H1 (cell line): Measurements from ENCODE around the gene BCL2. TPM values are rescaled to one million over a fixed set of nuclear protein-coding genes. Genes with fewer than 3 reads are reported as not detected.

ENCODE experiments used
- CTCF ChIA-PET: fragments of 300-600 bp; sonication (Branson Sonifier 250); formaldehyde crosslinking; loops from one replicate; lab custom pipeline; 2021; ENCODE audit not compliant: partially characterized antibody; lab: Charles Lee
- POLR2A ChIA-PET: fragments of 300-600 bp; sonication (Branson Sonifier 250); formaldehyde crosslinking; loops from one replicate; lab custom pipeline; 2021; ENCODE audit warnings: inconsistent platforms; ENCODE audit not compliant: partially characterized antibody; lab: Charles Lee
- DNase-seq, 2 experiments: peaks; one replicate each; pipeline versions ENCODE4 v3.0.0 to v3.0.0-alpha.2; 2010 to 2022; ENCODE audit warnings: low spot score in 2 of 2, low read depth in 1 of 2, mixed read lengths in 1 of 2
- FAIRE-seq: peaks from 2 replicates; lab custom pipeline; 2011; peaks lifted over from hg19 to GRCh38; lab: Jason Lieb, UNC
- H2AFZ ChIP-seq: 2 replicates; pipeline ENCODE4 v1.8.1; 2012; ENCODE audit warnings: low read length, inconsistent platforms
- H2AK5ac ChIP-seq: 2 replicates; pipeline ENCODE4 v1.6.1; 2013; ENCODE audit warnings: low read depth, low read length
- H2BK120ac ChIP-seq: replicated peaks from 2 replicates; pipeline ENCODE3; 2013; ENCODE audit warnings: low read depth, low read length, inconsistent platforms
- H2BK12ac ChIP-seq: 2 replicates; pipeline ENCODE4 v1.6.1; 2013; ENCODE audit warnings: low read depth, low read length
- H2BK15ac ChIP-seq: 2 replicates; pipeline ENCODE4 v1.6.1; 2013; ENCODE audit warnings: low read length
- H2BK20ac ChIP-seq: 2 replicates; pipeline ENCODE4 v1.6.1; 2013; ENCODE audit warnings: low read length
- H2BK5ac ChIP-seq: 2 replicates; pipeline ENCODE4 v1.6.1; 2013; ENCODE audit warnings: low read depth, low read length
- H3K14ac ChIP-seq: 2 replicates; pipeline ENCODE4 v1.6.1; 2013; ENCODE audit warnings: inconsistent platforms; ENCODE audit not compliant: insufficient read length
- H3K18ac ChIP-seq: 2 replicates; pipeline ENCODE4 v1.6.1; 2013; ENCODE audit warnings: low read length; ENCODE audit errors: extremely low read depth
- H3K23ac ChIP-seq: 2 replicates; pipeline ENCODE4 v1.6.1; 2013; ENCODE audit warnings: inconsistent platforms; ENCODE audit not compliant: insufficient read length
- H3K23me2 ChIP-seq: 2 replicates; pipeline ENCODE4 v1.6.1; 2013; ENCODE audit warnings: low read depth, low read length
- H3K27ac ChIP-seq: 2 replicates; pipeline ENCODE4 v1.6.1; 2011; ENCODE audit warnings: low read depth, low read length, inconsistent platforms
- H3K27me3 ChIP-seq, 4 experiments: replicated peaks in 1 of 4; 1 replicate in 1 of 4; 2 replicates in 3 of 4; pipeline versions ENCODE4 v1.6.1 to v1.8.1; 2011 to 2013; ENCODE audit warnings: low read length in 3 of 4, mild to moderate bottlenecking in 3 of 4, inconsistent platforms in 2 of 4, mixed read lengths in 2 of 4, moderate library complexity in 1 of 4; ENCODE audit not compliant: control insufficient read depth in 3 of 4, insufficient read depth in 3 of 4; ENCODE audit errors: extremely low read depth in 1 of 4
- H3K36me3 ChIP-seq, 4 experiments: 2 replicates each; pipeline versions ENCODE4 v1.6.1 to v1.8.1; 2011 to 2013; ENCODE audit warnings: mild to moderate bottlenecking in 4 of 4, low read length in 3 of 4, moderate library complexity in 2 of 4, control low read depth in 1 of 4, inconsistent platforms in 1 of 4; ENCODE audit not compliant: insufficient read depth in 4 of 4, control insufficient read depth in 2 of 4
- H3K4ac ChIP-seq: replicated peaks from 2 replicates; pipeline ENCODE3; 2013; ENCODE audit warnings: low read length, low read depth, mixed read lengths, inconsistent platforms; ENCODE audit not compliant: insufficient read length
- H3K4me1 ChIP-seq, 4 experiments: replicated peaks in 1 of 4; 1 replicate in 1 of 4; 2 replicates in 3 of 4; pipeline versions ENCODE4 v1.6.1 to v1.8.1; 2011 to 2013; ENCODE audit warnings: low read length in 3 of 4, inconsistent platforms in 2 of 4, mixed read lengths in 1 of 4; ENCODE audit not compliant: insufficient read depth in 4 of 4, control insufficient read depth in 3 of 4
- H3K4me2 ChIP-seq, 2 experiments: 2 replicates each; pipeline versions ENCODE4 v1.6.1 to v1.8.1; 2011 to 2013; ENCODE audit warnings: low read depth in 2 of 2, low read length in 2 of 2, control low read depth in 1 of 2, inconsistent platforms in 1 of 2, mild to moderate bottlenecking in 1 of 2; ENCODE audit not compliant: insufficient read depth in 1 of 2
- H3K4me3 ChIP-seq, 4 experiments: fragments of 200-600, 300-600 bp in 1 of 4; sonication (generic), shearing (Covaris generic), sonication (Bioruptor Twin) in 1 of 4; 2 replicates each; pipeline versions ENCODE4 v1.5.1 to v1.8.1; 2011 to 2016; ENCODE audit warnings: low read length in 4 of 4, low read depth in 3 of 4, control low read depth in 2 of 4, inconsistent platforms in 2 of 4, mild to moderate bottlenecking in 2 of 4, mixed read lengths in 1 of 4, moderate library complexity in 1 of 4; ENCODE audit not compliant: insufficient read depth in 2 of 4; ENCODE audit errors: extremely low read depth in 1 of 4
- H3K56ac ChIP-seq: replicated peaks from 2 replicates; pipeline ENCODE3; 2013; ENCODE audit warnings: low read depth, mild to moderate bottlenecking, mixed read lengths, low read length, inconsistent platforms; ENCODE audit not compliant: insufficient read length
- H3K79me1 ChIP-seq: 2 replicates; pipeline ENCODE4 v1.6.1; 2013; ENCODE audit warnings: low read depth, low read length, control low read depth
- H3K79me2 ChIP-seq, 2 experiments: 2 replicates each; pipeline versions ENCODE4 v1.6.1 to v1.8.1; 2012 to 2013; ENCODE audit warnings: low read length in 2 of 2, mild to moderate bottlenecking in 2 of 2, inconsistent platforms in 1 of 2; ENCODE audit not compliant: insufficient read depth in 2 of 2, control insufficient read depth in 1 of 2
- H3K9ac ChIP-seq, 4 experiments: replicated peaks in 1 of 4; 1 replicate in 1 of 4; 2 replicates in 3 of 4; pipeline versions ENCODE4 v1.6.1 to v1.8.1; 2011 to 2013; ENCODE audit warnings: low read depth in 3 of 4, low read length in 3 of 4, control low read depth in 2 of 4, mild to moderate bottlenecking in 2 of 4, moderate library complexity in 2 of 4, inconsistent platforms in 1 of 4; ENCODE audit errors: extremely low read depth in 1 of 4
- H3K9me3 ChIP-seq, 2 experiments: 2 replicates each; pipeline versions ENCODE4 v1.6.1 to v1.8.1; 2012 to 2013; ENCODE audit warnings: mild to moderate bottlenecking in 2 of 2, moderate library complexity in 2 of 2, control low read depth in 1 of 2, inconsistent platforms in 1 of 2, low read depth in 1 of 2, low read length in 1 of 2, mixed read lengths in 1 of 2; ENCODE audit not compliant: insufficient read depth in 2 of 2
- H4K20me1 ChIP-seq, 2 experiments: replicated peaks in 1 of 2; 2 replicates each; pipeline versions ENCODE3 to v1.8.1; 2011 to 2013; ENCODE audit warnings: inconsistent platforms in 2 of 2, low read length in 2 of 2, mild to moderate bottlenecking in 1 of 2; ENCODE audit not compliant: insufficient read depth in 2 of 2, control insufficient read depth in 1 of 2
- H4K5ac ChIP-seq: 2 replicates; pipeline ENCODE4 v1.6.1; 2013; ENCODE audit warnings: low read length, low read depth, mixed read lengths, inconsistent platforms; ENCODE audit not compliant: insufficient read length
- H4K8ac ChIP-seq: 2 replicates; pipeline ENCODE4 v1.8.0; 2013; ENCODE audit warnings: mild to moderate bottlenecking, moderate library complexity, low read length, inconsistent platforms; ENCODE audit not compliant: insufficient read depth; ENCODE audit errors: extremely low read depth
- H4K91ac ChIP-seq: replicated peaks from 2 replicates; pipeline ENCODE3; 2013; ENCODE audit warnings: low read length, mixed read lengths, inconsistent platforms; ENCODE audit not compliant: insufficient read length
- ATF2 ChIP-seq: IDR thresholded peaks from 2 replicates; pipeline ENCODE4 v1.6.1; 2012; ENCODE audit warnings: low read length, inconsistent platforms
- BACH1 ChIP-seq: IDR thresholded peaks from 2 replicates; pipeline ENCODE4 v1.6.1; 2012; ENCODE audit warnings: low read length, improper control_type of control experiment
- BCL11A ChIP-seq, 2 experiments: IDR thresholded peaks; one replicate each; pipeline ENCODE4 v1.6.1; 2011; ENCODE audit warnings: low read depth in 2 of 2, low read length in 2 of 2, mild to moderate bottlenecking in 2 of 2
- BRCA1 ChIP-seq: IDR thresholded peaks from 2 replicates; pipeline ENCODE4 v1.6.1; 2012; ENCODE audit warnings: low read depth, low read length, improper control_type of control experiment
- CREB1 ChIP-seq: IDR thresholded peaks from 2 replicates; pipeline ENCODE4 v1.6.1; 2012; ENCODE audit warnings: inconsistent platforms
- EGR1 ChIP-seq: IDR thresholded peaks from 2 replicates; pipeline ENCODE4 v1.6.1; 2011; ENCODE audit warnings: low read depth, low read length, borderline replicate concordance
- EP300 ChIP-seq, 2 experiments: IDR thresholded peaks; 1 replicate in 1 of 2; 2 replicates in 1 of 2; pipeline ENCODE4 v1.6.1; 2011 to 2012; ENCODE audit warnings: low read depth in 2 of 2, low read length in 2 of 2, mild to moderate bottlenecking in 2 of 2, borderline replicate concordance in 1 of 2, inconsistent platforms in 1 of 2, moderate library complexity in 1 of 2
- PHF8 ChIP-seq: fragments of 200-600 bp; sonication (generic); conservative IDR thresholded peaks from 2 replicates; pipeline ENCODE4 v1.7.1; 2012; ENCODE audit warnings: low read depth, mild to moderate bottlenecking, inconsistent platforms, low read length, moderate library complexity
- SP1 ChIP-seq: IDR thresholded peaks from 2 replicates; pipeline ENCODE4 v1.6.1; 2011; ENCODE audit warnings: low read depth, low read length
- SP4 ChIP-seq: IDR thresholded peaks from 2 replicates; pipeline ENCODE4 v1.6.1; 2012; ENCODE audit warnings: low read length, inconsistent platforms
- TAF7 ChIP-seq: optimal IDR thresholded peaks from 2 replicates; pipeline ENCODE3; 2011; ENCODE audit warnings: low read depth, mild to moderate bottlenecking, inconsistent platforms, low read length, moderate library complexity, borderline replicate concordance
- WGBS, 2 experiments: shearing (Covaris generic) in 1 of 2; methylation state at CpG; one replicate each; pipeline versions ENCODE4 v1.1.6 to v1.1.7; 2013 to 2015; ENCODE audit warnings: low lambda C conversion rate in 2 of 2, mixed read lengths in 2 of 2, inconsistent platforms in 1 of 2, low coverage in 1 of 2, missing lambda C conversion rate in 1 of 2; ENCODE audit not compliant: insufficient replicate concordance in 2 of 2, insufficient coverage in 1 of 2, insufficient read length in 1 of 2; ENCODE audit errors: extremely low coverage in 1 of 2, missing lambda C conversion rate in 1 of 2; 5-methylcytosine and 5-hydroxymethylcytosine counted together
- polyA plus RNA-seq, 7 experiments: library from polyadenylated mRNA; depleted of rRNA in 3 of 7; stranded (reverse) in 5 of 7; unstranded in 2 of 7; fragments of >200 nt in 5 of 7; fragments of 200-250 nt in 2 of 7; gene quantifications; 1 replicate in 5 of 7; 2 replicates in 1 of 7; 4 replicates in 1 of 7; pipeline versions ENCODE4 v1.2.1 to v1.2.3, GENCODE V29; 2011 to 2013; ENCODE audit warnings: missing spikeins in 2 of 7, mixed read lengths in 2 of 7
- total RNA-seq: library from RNA; stranded (reverse); fragmentation: NEBNext Ultra II Directional; extraction: Animal tissue kit (Norgen Biotek cat#: 25700); gene quantifications from 2 replicates; pipeline ENCODE4 v1.2.1, GENCODE V29; 2021

BCL2 gene
- total and polyA plus RNA-seq, 2 of the 8 experiments (the other 6 are each of a cell fraction or from before 2014, with no cell fraction given): 0.59 to 4.5 TPM

GRCh38 chr18:63087421-63088230 lies 231.9 kb downstream of the BCL2 start:
- Histone ChIP-seq H3K4me3 (no peak overlapping the region), H2BK12ac (no peak overlapping the region), H3K36me3 (no peaks in the 10 kb centered on the region), H2BK20ac (no peak overlapping the region), H2AFZ (no peak overlapping the region), H3K79me1 (no peaks in the 10 kb centered on the region), H3K23ac (no peak overlapping the region), H2BK15ac (no peak overlapping the region), H3K23me2 (peaks cover 11% of the 10 kb centered on the region; the same call in 1 of the 2 replicates), H4K5ac (no peak overlapping the region), H4K91ac (no peak overlapping the region), H3K4ac (no peak overlapping the region), H3K18ac (no peak overlapping the region), H2BK120ac (no peak overlapping the region), H4K20me1 (peaks cover 0 to 12% of the 10 kb centered on the region in 2 experiments), H3K27me3 (no peaks in the 10 kb centered on the region), H3K9me3 (no peaks in the 10 kb centered on the region), H3K9ac (no peak overlapping the region), H3K27ac (no peak overlapping the region), H3K79me2 (no peaks in the 10 kb centered on the region), H3K4me2 (0 out of 4 replicates have a peak overlapping the region, but pooled peaks of 1 of the 2 experiments have one; percentile 2), H2BK5ac (no peak overlapping the region), H2AK5ac (no peak overlapping the region), H3K14ac (no peak overlapping the region), H3K56ac (no peak overlapping the region), H4K8ac (no peak overlapping the region), H3K4me1 (peaks cover 0 to 6% (median 2%) of the 10 kb centered on the region in 4 experiments; a peak in 3 of 7 replicates)
- no peak for DNase-seq
- 78% methylated on average over 10 of the region's 10 CpGs; no CpG with 5 or more reads in 1 of the 2 experiments for WGBS, 2 experiments
- ChIA-PET CTCF (interaction anchor here (0.9 to 2.0 kb wide), 4 partner anchors 9 to 66 kb away, joined by 3 to 6 read pairs (median 4); no protein-coding TSS in a partner anchor), POLR2A (interaction anchor here (0.8 kb wide), 1 partner anchor 10 kb away, joined by 3 read pairs; no protein-coding TSS in a partner anchor)
- FAIRE-seq: no peak
- TF ChIP-seq TAF7 (no peak), BRCA1 (no peak), ATF2 (no peak), CREB1 (no peak), BCL11A (IDR thresholded peaks at IDR 0.05; ENCODE audit: low read depth in 2 of 2, low read length in 2 of 2) (no peak), EP300 (IDR thresholded peaks at IDR 0.05; ENCODE audit: borderline replicate concordance in 1 of 2, low read depth in 2 of 2, low read length in 2 of 2) (no peak), SP1 (no peak), PHF8 (no peak), EGR1 (no peak), SP4 (no peak), BACH1 (no peak)
